ENCODE data around the gene ARHGAP26.

DNA sequence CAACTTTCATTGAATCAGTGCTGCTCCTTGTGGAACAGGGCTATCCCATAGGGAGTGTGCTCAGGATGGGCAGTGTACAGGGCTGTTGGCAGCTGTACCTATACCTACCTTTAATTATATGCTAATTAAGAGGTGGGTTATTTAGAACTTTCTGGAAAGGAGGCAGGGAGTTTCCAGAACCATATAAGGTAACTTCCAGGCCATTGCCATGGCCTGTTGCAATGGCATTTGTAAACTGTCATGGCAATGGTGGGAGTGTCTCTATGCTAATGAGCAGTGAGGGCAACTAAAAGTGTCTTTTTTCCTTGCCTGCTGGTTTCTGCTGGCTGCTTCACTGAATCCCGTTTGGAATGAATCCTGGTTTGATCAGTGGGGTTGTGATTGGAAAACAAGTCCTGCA lies 2.3 kb upstream of the ARHGAP26 start:
- no peak for TF ChIP-seq EZH2 (IDR thresholded peaks at IDR 0.05; ENCODE audit: low read depth, unreplicated experiment)
- TF ChIP-seq, protein P1, sequence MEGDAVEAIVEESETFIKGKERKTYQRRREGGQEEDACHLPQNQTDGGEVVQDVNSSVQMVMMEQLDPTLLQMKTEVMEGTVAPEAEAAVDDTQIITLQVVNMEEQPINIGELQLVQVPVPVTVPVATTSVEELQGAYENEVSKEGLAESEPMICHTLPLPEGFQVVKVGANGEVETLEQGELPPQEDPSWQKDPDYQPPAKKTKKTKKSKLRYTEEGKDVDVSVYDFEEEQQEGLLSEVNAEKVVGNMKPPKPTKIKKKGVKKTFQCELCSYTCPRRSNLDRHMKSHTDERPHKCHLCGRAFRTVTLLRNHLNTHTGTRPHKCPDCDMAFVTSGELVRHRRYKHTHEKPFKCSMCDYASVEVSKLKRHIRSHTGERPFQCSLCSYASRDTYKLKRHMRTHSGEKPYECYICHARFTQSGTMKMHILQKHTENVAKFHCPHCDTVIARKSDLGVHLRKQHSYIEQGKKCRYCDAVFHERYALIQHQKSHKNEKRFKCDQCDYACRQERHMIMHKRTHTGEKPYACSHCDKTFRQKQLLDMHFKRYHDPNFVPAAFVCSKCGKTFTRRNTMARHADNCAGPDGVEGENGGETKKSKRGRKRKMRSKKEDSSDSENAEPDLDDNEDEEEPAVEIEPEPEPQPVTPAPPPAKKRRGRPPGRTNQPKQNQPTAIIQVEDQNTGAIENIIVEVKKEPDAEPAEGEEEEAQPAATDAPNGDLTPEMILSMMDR (conservative IDR thresholded peaks at IDR 0.05; ENCODE audit: low read depth in 2 of 2), result no peak
- TF ChIP-seq POLR2AphosphoS5 (IDR thresholded peaks at IDR 0.05; ENCODE audit: low read depth), result no peak

Data from GM23338 (cell line).